Hematopoietic multipotent progenitor cell (in vitro differentiated cells): ENCODE measurements around the gene NPM1. TPM values are rescaled to one million over a fixed set of nuclear protein-coding genes. Genes with fewer than 3 reads are reported as not detected.
A peak's percentile ranks its signal among the peaks of the same experiment; 100 is the strongest.

Source experiments
- DNase-seq, 3 donors: peaks; one replicate each; pipeline ENCODE4 v3.0.0-alpha.2; 2011 to 2015; ENCODE audit warnings: low read depth in 2 of 3, low spot score in 2 of 3
- small RNA-seq: library from RNA; depleted of rRNA; stranded (forward); fragments of <200 nt; gene quantifications from one replicate; pipeline ENCODE3, GENCODE V24; 2012
- total RNA-seq: library from RNA; depleted of rRNA; stranded (reverse); fragments of >200 nt; gene quantifications from one replicate; pipeline ENCODE4 v1.2.3, GENCODE V29; 2012

NPM1 gene
- total RNA-seq, 1 donor = 592 TPM

DNA sequence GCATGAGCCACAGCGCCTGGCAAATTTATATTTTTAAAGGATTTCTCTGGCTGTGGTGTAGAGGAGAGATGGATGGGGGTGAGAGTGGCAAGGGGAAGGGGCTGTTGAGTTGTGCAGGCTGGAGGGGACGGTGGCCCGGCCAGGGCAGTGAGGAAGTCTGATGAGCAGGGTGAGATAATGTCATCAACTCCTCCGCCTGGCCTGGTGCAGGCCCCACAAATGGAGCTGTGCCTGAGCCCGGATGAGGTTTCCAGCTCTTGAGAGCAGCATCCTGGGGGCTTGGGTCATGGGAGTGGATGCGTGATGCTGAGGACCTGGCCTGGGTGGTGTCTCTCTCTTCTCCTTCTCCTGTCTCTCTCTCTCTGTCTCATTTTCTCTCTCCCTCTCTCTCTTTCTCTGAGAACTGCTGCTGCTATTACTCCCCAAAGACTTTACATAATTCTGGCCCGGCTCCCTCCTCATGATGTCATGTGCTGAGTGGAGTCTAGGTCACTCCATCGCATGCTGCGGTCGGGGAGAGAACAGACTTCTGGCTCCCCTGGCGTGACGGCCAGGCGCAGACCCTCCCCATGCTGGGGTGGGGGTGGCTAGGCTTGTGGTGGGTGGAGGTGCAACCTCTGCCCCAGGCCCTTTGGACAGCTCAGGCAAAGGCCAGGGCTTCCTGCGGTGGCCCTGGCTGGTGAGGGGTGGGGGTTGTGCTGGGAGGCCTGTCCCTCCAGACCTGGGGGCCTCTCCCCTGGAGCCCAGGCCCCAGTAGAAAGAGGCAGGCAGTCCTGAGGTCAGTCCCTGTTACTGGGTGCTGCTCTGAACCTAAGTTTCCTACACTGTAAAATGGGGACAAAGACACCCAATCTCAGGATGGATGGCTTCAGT, 58.2 kb downstream of the NPM1 start:
- DNase-seq = no peak

DNA sequence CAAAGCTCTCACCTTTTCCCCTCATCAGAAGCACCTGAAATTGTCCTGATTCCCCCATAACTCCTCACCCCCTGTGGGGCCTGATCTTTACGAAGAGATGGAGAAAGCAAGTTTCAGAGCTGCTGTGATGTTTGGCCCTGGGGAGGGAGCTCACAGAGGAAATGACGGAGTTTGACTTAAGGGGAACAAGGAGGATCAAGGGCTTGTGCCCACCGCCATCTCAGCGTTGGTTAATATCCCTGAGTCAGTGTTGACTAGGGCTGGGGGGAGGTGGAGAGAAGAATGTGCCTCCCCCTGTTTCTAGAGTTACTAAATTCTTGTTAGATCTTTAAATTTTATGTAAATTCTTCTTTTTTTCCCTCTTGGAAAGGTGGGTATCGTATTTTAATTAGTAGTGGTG, 59.6 kb downstream of the NPM1 start:
- no peak for DNase-seq

DNA sequence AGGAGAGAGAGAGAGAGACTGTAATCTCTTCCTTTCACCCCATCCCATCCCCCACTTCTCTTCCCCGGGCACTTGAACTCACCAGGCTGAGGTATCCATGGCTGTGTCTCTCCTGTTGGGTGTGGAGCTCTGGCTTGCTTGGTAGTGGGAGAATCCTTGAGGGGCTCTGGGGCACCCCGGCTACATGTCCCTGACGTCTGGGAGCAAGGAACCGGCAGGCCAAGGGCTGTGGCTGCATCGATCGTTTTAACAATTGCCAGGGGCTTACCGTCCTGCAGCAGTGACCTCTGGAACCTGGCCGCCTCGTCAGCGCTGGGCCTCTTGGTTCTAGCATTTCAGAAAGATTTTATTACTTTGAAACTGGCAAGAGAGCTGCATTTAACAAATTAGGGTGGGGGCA, 61.8 kb downstream of the NPM1 start:
- DNase-seq = no peak

DNA sequence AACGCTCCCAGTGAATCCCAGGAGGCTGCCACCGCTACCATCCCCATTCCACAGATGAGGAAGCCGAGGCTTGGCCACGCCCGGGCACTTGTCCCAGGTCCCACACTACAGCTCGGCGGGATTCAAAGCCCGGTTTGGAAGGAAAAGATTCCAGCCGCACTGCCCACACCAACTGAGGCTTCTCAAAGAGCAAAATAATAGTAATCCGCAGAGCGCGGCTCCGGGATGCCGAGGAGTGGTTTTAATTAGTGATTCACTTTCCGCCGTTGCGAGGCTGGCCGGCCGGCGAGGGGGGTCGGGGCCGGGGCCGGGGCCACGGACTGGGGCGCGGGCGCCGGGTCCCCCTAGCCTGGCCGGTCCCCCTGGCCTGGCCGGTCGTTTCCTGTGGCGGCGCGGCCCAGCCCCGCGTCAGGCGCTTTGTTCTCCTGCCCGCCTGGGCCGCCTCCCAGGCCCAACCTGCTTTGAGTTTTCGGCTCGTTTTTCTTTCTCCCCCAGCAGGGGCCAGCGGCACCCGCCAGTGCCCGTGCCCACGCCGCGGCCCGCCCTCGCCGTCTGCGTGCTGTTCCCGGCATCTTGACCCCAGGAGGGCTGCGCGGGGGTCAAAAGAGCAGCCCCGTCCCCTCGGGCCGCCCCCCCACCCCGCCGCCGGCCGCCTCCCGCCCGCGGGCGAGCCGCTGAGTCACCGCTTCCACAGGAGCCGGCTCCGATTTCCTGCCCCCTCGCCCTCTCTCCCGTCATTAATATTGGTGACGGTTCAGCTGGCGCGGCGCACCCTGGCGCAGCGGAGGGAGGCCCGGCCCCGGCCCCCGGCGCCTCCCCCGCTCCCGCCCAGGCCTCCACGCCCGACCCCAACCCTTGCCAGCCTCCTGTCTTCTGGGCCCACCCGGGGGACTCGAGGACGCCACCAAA, 63.0 kb downstream of the NPM1 start:
- peak in 2 of 3 donors; percentile 67 to 73 for DNase-seq

DNA sequence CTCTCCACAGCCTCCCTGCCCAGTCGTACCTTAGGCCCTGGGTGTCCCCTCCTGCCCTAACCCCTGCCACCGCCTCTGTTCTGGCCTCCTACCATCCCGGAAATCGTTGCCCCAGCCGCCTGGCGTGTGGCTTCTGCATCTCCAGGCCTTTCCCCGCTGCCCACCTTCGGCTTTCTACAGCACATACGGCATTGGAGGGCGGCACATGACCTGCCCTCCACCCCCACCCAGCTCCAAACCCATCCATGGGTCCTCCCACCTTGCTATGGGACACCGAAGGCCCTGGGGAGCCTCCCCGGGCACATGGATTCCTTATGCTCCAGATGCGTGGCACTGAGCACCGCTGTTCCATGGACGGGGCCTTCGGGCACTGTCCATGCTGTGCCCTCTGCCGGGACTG, 63.8 kb downstream of the NPM1 start:
- DNase-seq = peak in 1 of 3 donors; percentile 24

DNA sequence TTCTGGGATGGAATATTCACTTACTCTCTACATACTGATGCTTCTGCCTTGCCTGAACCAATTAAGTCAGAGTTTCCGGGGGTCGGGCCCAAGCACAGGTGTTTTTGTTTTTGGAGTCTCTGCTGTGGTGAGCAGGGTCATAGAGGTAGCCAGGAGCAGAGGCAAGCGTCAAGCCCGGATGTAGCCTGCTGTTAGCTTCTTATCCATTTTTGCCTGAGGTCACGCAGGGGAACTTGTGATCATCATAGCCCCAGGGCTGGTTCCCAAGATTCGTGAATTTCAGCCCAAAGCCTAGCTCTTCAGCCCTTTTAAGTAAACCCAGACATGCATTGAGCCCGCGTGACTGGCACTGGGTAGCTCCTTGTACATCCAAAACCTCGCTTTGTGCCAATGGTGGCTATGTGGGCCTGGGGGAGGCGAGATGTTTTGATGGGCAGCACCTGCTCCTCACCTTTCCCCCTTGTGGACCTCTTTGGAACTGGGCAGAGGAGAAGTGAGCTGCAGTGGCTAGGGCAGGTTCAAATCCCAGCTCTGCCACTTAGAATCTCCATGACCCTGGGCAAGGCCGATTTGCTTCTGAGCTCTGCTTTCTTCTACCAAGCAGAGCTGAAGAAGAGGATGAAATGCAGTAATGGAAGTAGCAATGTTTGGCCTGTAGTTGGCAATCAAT, 65.5 kb downstream of the NPM1 start:
- no peak for DNase-seq

DNA sequence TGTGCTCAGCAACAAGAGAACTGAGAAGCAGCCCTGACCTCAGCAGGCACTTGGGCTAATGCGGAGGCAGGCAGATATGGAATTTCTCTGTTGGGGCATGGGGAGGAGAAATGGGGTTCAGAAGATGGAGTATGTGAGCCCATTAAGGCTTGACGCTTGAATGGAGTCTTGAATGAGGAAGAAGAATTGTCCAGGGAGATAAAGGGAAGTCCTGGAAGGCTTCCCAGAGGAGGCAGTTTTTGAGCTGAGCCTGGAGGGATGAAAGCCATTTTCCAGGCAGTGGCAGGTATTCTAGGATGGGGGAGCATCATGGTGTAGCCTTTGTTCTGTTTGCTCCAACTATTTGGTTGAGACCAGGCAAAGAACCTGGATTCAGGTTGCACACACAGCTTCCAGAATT, 66.3 kb downstream of the NPM1 start:
- DNase-seq = no peak

DNA sequence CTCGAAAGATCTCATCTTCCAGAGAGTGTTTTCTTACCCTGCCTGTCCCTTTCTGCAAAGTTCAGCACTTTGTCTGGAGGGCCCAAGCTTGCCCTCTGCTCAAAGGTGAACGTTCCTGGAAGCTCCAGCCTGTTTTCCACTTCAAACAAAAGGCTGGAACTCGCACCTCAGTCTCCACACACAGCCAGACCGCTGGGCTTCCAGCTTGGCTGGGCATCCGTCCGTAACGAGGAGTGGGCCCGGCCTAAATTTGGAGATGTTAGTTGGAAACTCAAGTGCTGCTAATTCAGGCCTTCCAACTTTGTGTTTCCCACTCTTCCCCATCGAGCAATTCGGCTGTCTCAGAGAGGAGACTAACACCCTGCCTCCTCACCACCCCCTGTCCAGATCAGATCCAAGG, 66.9 kb downstream of the NPM1 start:
- DNase-seq = no peak

DNA sequence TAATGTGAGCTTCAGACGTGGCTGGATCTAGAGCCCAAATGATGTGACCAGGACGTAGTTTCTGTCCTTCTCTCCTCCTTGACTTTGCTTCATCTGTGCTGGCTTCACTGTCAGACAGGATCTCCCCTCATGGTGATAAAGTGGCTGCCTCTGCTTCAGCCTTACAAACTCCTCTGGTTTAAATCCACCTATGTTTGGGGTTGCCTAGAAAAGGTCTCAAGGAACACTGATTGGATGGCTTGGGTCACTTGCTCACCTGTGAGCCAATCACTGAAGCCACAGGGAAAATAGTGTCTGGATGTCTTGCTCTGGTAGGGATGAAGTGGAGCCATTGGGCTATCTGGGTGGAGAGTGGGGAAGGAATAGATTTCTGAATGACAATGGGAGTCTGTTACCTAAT, 67.9 kb downstream of the NPM1 start:
- DNase-seq = no peak

DNA sequence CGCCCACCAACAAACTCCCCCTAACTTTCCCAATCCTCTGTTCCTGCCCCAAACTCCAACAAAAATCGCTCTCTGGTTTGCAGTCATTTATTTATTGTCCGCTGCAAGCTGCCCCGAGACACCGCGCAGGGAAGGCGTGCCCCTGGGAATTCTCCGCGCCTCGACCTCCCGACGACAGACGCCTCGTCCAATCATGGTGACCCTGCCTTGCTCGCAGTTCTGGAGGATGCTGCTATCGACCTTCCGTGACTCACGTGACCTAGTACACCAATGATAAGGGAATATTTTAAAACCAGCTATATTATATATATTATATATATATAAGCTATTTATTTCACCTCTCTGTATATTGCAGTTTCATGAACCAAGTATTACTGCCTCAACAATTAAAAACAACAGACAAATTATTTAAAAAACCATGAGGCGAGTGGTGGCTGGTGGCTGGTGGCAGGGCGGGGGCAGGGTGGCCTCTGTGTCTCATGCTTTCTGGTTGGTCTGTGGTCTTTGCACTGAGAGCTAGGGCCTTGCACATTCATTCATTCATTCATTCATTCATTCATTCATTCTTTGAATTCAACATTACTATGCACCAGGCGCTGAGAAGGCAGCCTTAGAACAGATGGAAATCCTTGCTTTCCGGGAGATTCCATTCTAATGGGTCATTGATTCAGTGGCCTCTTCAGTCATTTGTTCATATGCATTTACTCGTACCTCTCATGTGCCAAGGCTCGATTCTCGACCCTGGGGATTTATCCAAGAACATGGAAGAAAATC, 69.7 kb downstream of the NPM1 start:
- DNase-seq = no peak

DNA sequence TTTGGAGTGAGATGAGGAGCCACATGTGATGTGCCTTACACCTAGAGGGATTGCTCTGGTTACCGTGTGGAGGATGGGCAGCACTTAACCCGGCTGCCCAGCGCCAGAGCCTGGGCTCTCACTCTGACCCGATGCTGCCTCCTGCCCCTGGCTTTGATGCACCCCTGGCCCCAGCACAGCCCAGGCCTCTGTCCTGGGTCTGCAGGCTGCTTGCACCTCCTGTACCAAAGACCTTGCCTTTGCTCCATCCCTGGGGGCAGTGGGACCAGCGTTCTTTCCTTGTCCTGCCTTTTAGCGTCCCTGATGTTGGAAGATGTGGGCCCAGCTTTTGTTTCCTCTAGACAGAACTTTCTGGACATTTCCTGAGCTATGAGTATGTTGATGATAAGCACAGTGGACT, 72.2 kb downstream of the NPM1 start:
- no peak for DNase-seq

Small RNAs within 50 kb of the gene (small RNA-seq; reads per million reads assigned to genes)
- gene AC091980.1 (not detected), gene MIR3912 (1.7 reads per million, percentile 60 among the genes with 10 or more reads in this experiment), gene RN7SL339P (not detected), gene SNORA70J (not detected)

Other genes with a start within 250 kb of the NPM1 start
- gene TLX3, start 78.6 kb upstream of the NPM1 start, total RNA-seq = not detected
- gene FGF18, start 31.8 kb downstream of the NPM1 start, total RNA-seq = 0.54 TPM